Stomach (tissue), 4 donors: ENCODE results near the gene ARHGAP4.

Experiments used
- CTCF ChIP-seq, 7 experiments: fragments of 450-650 bp in 4 of 7; fragments of 200-600 bp in 3 of 7; sonication (generic) in 3 of 7; IDR thresholded peaks; one replicate each; pipeline ENCODE4 v1.5.1; 2016 to 2019; ENCODE audit warnings: antibody characterized with exemption in 7 of 7, control low read depth in 2 of 7, mild to moderate bottlenecking in 1 of 7
- EP300 ChIP-seq: sonication (generic); formaldehyde crosslinking; IDR thresholded peaks from one replicate; pipeline ENCODE4 v1.6.1; 2017; ENCODE audit warnings: antibody characterized with exemption

GRCh38 chrX:153903238-153903980, 22.7 kb downstream of the ARHGAP4 start:
- TF ChIP-seq CTCF (IDR thresholded peaks at IDR 0.05) (no peak), EP300 (no peak)
